ENCODE measurements around the gene RAB8B. TPM values are rescaled to one million over a fixed set of nuclear protein-coding genes. Genes with fewer than 3 reads are reported as not detected.

RAB8B gene
- total and polyA plus RNA-seq, 9 of the 15 experiments (the other 6 are each of a cell fraction or from before 2014, with no cell fraction given): 7.8 to 32.1 (median 24.2) TPM

DNA sequence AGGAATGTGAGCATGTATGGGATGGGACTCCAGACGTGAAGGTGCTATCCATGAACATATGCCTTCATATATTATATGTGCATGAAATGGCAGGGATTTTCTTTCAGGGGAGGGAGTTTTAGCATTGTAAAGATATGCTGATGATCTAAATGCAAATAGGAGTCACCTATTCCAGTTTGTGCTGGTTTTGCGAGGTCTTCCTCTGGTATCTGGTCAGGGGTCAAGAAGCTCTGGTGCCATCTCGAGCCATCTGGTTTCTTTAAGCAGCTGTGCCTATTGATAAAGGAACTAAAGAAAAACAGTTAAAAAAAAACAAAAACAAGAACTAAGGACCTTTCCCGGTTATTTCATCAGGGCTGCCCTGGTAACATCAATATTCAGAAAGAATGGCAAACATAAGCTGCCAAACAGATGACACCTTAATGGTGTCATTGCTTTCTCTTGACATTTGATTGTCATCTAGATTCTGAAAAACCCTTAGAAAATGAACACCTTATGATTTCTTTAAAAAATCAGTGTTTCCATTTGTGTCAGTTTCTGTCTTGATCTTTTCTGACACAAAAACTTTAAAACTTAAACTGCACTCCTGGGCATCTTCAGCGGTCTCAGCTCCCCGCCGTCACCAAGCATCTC lies 110.7 kb downstream of the RAB8B start (continued):
- TF ChIP-seq SMARCC2 (IDR thresholded peaks at IDR 0.05; ENCODE audit: low read depth) (0 out of 2 replicates have a peak, but pooled peaks have one; percentile 32), CXXC5 (CRISPR knock-in tag; IDR thresholded peaks at IDR 0.05) (0 out of 2 replicates have a peak, but pooled peaks have one; percentile 11), MTA2 (IDR thresholded peaks at IDR 0.05; ENCODE audit: low read depth) (peak; percentile 59), ZNF589 (CRISPR knock-in tag; IDR thresholded peaks at IDR 0.05; ENCODE audit: low read depth) (no peak), TCF3 (CRISPR knock-in tag; IDR thresholded peaks at IDR 0.05) (peak; percentile 86), SMARCE1 (IDR thresholded peaks at IDR 0.05) (0 out of 2 replicates have a peak, but pooled peaks have one; percentile 24), REST (IDR thresholded peaks at IDR 0.05; ENCODE audit: borderline replicate concordance) (peak; percentile 96), REST (CRISPR knock-in tag; IDR thresholded peaks at IDR 0.05; ENCODE audit: low read depth) (no peak)
- TF ChIP-seq, protein P1, sequence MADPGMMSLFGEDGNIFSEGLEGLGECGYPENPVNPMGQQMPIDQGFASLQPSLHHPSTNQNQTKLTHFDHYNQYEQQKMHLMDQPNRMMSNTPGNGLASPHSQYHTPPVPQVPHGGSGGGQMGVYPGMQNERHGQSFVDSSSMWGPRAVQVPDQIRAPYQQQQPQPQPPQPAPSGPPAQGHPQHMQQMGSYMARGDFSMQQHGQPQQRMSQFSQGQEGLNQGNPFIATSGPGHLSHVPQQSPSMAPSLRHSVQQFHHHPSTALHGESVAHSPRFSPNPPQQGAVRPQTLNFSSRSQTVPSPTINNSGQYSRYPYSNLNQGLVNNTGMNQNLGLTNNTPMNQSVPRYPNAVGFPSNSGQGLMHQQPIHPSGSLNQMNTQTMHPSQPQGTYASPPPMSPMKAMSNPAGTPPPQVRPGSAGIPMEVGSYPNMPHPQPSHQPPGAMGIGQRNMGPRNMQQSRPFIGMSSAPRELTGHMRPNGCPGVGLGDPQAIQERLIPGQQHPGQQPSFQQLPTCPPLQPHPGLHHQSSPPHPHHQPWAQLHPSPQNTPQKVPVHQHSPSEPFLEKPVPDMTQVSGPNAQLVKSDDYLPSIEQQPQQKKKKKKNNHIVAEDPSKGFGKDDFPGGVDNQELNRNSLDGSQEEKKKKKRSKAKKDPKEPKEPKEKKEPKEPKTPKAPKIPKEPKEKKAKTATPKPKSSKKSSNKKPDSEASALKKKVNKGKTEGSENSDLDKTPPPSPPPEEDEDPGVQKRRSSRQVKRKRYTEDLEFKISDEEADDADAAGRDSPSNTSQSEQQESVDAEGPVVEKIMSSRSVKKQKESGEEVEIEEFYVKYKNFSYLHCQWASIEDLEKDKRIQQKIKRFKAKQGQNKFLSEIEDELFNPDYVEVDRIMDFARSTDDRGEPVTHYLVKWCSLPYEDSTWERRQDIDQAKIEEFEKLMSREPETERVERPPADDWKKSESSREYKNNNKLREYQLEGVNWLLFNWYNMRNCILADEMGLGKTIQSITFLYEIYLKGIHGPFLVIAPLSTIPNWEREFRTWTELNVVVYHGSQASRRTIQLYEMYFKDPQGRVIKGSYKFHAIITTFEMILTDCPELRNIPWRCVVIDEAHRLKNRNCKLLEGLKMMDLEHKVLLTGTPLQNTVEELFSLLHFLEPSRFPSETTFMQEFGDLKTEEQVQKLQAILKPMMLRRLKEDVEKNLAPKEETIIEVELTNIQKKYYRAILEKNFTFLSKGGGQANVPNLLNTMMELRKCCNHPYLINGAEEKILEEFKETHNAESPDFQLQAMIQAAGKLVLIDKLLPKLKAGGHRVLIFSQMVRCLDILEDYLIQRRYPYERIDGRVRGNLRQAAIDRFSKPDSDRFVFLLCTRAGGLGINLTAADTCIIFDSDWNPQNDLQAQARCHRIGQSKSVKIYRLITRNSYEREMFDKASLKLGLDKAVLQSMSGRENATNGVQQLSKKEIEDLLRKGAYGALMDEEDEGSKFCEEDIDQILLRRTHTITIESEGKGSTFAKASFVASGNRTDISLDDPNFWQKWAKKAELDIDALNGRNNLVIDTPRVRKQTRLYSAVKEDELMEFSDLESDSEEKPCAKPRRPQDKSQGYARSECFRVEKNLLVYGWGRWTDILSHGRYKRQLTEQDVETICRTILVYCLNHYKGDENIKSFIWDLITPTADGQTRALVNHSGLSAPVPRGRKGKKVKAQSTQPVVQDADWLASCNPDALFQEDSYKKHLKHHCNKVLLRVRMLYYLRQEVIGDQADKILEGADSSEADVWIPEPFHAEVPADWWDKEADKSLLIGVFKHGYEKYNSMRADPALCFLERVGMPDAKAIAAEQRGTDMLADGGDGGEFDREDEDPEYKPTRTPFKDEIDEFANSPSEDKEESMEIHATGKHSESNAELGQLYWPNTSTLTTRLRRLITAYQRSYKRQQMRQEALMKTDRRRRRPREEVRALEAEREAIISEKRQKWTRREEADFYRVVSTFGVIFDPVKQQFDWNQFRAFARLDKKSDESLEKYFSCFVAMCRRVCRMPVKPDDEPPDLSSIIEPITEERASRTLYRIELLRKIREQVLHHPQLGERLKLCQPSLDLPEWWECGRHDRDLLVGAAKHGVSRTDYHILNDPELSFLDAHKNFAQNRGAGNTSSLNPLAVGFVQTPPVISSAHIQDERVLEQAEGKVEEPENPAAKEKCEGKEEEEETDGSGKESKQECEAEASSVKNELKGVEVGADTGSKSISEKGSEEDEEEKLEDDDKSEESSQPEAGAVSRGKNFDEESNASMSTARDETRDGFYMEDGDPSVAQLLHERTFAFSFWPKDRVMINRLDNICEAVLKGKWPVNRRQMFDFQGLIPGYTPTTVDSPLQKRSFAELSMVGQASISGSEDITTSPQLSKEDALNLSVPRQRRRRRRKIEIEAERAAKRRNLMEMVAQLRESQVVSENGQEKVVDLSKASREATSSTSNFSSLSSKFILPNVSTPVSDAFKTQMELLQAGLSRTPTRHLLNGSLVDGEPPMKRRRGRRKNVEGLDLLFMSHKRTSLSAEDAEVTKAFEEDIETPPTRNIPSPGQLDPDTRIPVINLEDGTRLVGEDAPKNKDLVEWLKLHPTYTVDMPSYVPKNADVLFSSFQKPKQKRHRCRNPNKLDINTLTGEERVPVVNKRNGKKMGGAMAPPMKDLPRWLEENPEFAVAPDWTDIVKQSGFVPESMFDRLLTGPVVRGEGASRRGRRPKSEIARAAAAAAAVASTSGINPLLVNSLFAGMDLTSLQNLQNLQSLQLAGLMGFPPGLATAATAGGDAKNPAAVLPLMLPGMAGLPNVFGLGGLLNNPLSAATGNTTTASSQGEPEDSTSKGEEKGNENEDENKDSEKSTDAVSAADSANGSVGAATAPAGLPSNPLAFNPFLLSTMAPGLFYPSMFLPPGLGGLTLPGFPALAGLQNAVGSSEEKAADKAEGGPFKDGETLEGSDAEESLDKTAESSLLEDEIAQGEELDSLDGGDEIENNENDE (IDR thresholded peaks at IDR 0.05; ENCODE audit: low read depth, low read length): no peak
